HG03097 (cell line): Measurements from ENCODE around the gene FGA.
"Not testable (repeated sequence)": the region's sequence is repeated elsewhere in the genome, so short reads cannot be mapped to it uniquely, and the experiment has no call there.

Source experiments
- ATAC-seq: cut with Tn5 transposase; IDR thresholded peaks from one replicate; pipeline ENCODE4 v1.9.1; 2021; ENCODE audit not compliant: unreplicated experiment, low FRiP score

FGA gene

DNA sequence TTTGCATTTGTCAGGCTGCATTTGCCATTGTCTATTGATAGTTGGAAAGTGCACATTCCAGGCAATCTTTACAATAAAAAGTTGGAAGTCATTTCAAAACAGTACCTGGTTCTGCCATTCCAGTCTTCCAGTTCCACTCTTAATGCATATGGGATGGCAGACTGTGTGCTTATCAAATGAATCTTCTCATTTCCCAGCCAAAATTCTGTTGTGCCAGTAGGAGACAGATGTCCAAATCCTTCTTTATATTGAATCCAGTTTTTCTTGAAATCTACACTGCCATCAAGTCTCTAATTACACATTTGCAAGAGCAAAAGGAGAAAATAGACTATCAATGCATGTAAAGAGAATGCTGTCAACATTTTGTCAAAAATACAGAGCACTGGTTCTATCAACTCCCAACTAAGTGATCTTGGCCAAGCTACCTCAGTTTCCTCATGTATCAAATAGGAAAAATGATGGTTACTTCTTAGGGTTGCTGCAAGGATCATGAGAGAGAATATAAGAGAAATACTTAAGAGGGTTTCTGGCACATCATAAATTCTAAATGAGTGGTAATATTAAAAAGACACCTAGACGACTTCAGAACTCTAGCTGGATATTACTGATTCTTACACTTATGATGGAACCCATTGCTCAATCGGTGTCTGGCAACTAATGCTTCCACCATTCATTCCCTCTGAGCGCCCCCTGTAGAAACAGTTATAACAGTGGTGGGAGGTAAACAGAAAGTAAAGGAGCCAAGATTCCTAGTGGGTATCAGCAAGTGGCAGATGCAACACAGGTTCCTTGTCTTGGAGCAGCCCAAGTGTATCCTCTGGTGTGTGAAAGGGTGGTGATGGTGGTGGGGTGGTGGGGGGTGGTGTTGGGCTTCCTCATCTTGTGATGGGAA, 18.1 kb upstream of the FGA start:
- ATAC-seq: no peak

- ATAC-seq: no peak
These were observed 16.5 kb upstream of the FGA start for GRCh38 chr4:154606728-154607723.

DNA sequence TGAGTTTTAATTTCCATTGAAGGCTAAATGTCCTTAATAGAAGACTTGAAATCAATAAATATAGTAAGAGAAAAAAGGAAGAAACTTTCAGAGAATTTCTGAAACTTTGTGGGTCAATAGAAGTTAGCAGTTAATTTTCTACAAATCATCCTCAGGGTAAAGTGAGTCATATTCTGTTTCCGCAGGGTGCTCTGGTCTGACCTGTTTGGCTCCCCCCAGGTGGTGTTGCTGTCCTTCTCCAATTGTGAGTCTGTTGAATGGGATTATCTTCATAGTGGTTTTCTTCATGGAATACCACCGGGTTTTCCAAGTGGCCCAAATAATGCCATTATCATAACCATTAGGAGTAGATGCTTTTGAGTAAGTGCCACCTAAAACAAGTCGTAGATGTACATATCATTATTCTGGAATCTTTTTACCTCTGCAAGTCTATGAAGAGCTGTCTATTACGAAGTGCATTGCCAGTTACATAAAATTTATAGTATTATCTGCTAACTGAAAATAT, 14.2 kb upstream of the FGA start:
- no peak for ATAC-seq

GRCh38 chr4:154603033-154603943, 12.7 kb upstream of the FGA start:
- no peak for ATAC-seq

GRCh38 chr4:154602404-154603020, 12.0 kb upstream of the FGA start:
- no peak for ATAC-seq

- ATAC-seq: no peak
These were observed 7.5 kb upstream of the FGA start for GRCh38 chr4:154597798-154598774.

DNA sequence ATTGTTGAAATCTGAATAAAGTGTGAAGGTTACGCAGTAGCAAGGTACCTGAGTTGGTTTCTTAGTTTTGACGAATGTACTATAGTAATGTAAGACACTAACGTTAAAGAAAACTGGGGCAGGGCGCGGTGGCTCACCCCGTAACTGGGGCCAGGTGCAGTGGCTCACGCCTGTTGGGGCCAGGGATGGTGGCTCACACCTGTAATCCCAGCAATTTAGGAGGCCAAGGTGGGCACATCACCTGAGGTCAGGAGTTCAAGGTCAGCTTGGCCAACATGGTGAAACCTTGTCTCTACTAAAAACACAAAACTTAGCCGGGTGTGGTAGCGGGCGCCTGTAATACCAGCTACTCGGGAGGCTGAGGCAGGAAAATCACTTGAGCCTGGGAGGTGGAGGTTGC, 6.7 kb upstream of the FGA start:
- ATAC-seq: not testable (repeated sequence)

DNA sequence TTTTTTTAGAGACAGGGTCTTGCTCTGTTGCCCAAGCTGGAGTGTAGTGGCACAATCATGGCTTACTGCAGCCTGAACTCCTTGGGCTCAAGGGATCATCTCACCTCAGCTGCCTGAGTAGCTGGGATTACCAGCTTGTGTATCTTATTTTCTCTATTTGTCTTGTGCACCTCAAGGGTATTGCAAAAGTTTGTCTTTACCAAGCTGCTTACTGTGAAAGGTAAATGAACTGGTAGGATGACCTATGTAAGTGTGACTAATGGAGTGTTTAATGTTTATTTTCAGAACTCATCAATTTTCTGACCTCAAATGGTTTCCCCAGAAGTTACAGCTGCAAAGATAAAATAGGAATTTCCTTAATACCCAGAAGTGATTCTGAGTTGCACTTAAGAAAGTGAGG, 5.3 kb upstream of the FGA start:
- no peak for ATAC-seq

DNA sequence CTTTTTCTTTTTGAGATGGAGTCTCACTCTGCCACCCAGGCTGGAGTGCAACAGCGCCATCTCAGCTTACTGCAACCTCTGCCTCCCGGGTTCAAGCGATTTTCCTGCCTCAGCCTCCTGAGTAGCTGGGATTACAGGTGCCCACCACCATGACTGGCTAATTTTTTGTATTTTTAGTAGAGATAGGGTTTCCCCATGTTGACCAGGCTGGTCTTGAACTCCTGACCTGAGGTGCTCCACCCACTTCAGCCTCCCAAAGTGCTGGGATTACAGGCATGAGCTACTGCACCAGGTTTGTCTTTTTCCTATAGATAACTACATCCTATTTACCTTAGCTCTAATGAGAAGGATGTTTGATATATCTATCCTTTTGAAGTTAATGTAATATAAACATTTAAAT, 3.8 kb upstream of the FGA start:
- ATAC-seq: not testable (repeated sequence)

GRCh38 chr4:154593868-154594267, 3.3 kb upstream of the FGA start:
- ATAC-seq: no peak

DNA sequence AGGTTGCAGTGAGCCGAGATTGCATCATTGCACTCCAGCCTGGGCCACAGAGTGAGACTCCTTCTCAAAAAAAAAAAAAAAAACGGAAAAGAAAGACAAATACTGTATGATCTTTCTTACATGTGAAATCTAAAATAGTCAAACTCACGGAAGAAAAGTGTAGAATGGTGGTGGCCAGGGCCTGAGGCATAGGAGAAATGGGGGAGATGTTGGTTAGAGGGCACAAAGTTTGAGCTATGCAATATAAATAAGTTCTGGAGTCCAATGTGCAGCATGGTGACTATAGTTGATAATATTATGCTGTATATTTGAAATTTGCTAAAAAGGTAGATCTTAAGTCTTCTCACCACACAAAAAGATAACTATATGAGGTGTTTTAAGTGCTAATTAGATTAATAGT, 1.3 kb upstream of the FGA start:
- ATAC-seq: no peak

GRCh38 chr4:154589296-154590197, 995 bp downstream of the FGA start:
- no peak for ATAC-seq

GRCh38 chr4:154588198-154588597, 2.3 kb downstream of the FGA start:
- ATAC-seq: no peak

GRCh38 chr4:154586296-154587033, 4.1 kb downstream of the FGA start:
- ATAC-seq: no peak

DNA sequence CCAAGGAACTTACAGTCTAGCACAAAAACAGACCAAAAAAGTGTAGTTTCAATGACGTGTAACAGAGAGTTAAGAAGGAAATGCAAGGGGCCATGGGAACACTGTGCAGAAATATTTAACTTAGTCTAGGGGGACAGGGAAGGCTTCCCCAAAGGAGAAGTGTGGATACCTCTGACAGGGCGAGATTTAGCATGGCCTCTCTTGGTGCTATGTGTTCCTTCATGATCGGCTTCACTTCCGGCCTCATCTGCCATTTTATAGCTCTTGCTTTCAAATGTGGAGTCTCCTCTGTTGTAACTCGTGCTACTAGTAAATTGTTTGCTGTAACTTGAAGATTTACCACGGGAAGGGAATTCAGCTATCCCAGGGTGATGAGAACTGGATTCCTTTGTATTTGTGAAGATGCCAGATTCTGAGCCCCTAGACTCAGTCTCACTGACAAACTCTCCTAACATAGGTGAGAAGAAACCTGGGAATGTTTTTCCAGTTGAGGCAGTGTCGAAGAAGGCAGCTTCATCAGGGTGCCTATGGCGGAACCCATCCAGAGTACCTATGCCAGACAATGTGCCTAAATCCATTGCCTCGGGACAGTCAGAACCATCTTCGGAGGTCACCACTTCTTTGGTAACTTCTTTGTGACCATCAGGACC, 5.0 kb downstream of the FGA start:
- ATAC-seq: no peak

DNA sequence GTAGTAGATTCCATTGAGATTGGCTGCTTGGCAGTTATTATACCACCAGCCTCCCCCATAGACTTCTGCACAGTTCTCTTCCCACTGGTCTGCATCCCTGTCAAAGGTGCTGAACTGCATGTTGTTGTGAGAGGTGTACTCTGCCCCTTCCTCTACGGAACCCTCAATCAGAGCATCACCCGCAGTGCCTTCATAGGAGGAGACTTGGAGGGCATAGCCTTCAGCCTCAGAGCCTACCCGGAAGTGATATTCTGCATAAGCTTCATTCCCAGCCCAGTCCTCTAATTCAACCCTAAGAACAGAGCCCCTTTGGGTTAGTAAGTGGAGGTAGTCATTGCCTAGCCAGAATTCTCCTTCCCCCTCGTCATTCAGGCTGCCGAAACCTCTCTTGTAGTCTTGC, 6.3 kb downstream of the FGA start:
- ATAC-seq: no peak
